GM23338 (cell line): ENCODE results near the gene SLC39A11.

Source experiments
- CREB1 ChIP-seq: fragments of 250-450 bp; sonication (Bioruptor Pico); IDR thresholded peaks from 2 replicates; pipeline ENCODE4 v1.5.0; 2020; ENCODE audit warnings: low read depth, mild to moderate bottlenecking, moderate library complexity
- CTCF ChIP-seq, 2 experiments: fragments of 200-600 bp in 1 of 2; sonication (generic) in 1 of 2; conservative IDR thresholded peaks; 2 replicates each; pipeline versions ENCODE4 v1.5.1 to v1.6.1; 2016 to 2017; ENCODE audit warnings: antibody characterized with exemption in 2 of 2, low read depth in 2 of 2, mild to moderate bottlenecking in 2 of 2, moderate library complexity in 1 of 2
- ETS1 ChIP-seq: IDR thresholded peaks from 2 replicates; pipeline ENCODE4 v1.6.1; 2016; ENCODE audit warnings: antibody characterized with exemption
- EZH2 ChIP-seq: fragments of 200-600 bp; sonication (generic); IDR thresholded peaks from one replicate; pipeline ENCODE4 v1.8.0; 2017; ENCODE audit warnings: antibody characterized with exemption, mild to moderate bottlenecking, low read depth; ENCODE audit not compliant: unreplicated experiment
- EZH2phosphoT487 ChIP-seq: fragments of 200-600 bp; sonication (generic); IDR thresholded peaks from one replicate; pipeline ENCODE4 v1.8.1; 2018; ENCODE audit warnings: antibody characterized with exemption; ENCODE audit not compliant: unreplicated experiment
- NANOG ChIP-seq: IDR thresholded peaks from 2 replicates; pipeline ENCODE4 v1.6.1; 2016; ENCODE audit warnings: antibody characterized with exemption, borderline replicate concordance
- POLR2AphosphoS5 ChIP-seq: IDR thresholded peaks from 2 replicates; pipeline ENCODE4 v1.6.1; 2016; ENCODE audit warnings: antibody characterized with exemption, low read depth
- REST ChIP-seq: IDR thresholded peaks from one replicate; pipeline ENCODE4 v1.6.1; 2018; ENCODE audit warnings: antibody characterized with exemption; ENCODE audit not compliant: unreplicated experiment
- ZNF331 ChIP-seq: fragments of 250-450 bp; sonication (Bioruptor Pico); IDR thresholded peaks from 2 replicates; pipeline ENCODE4 v1.5.0; 2020; ENCODE audit warnings: low read depth, mild to moderate bottlenecking, moderate library complexity

GRCh38 chr17:73096211-73096610 is 3.7 kb upstream of the SLC39A11 start:
- TF ChIP-seq CTCF (conservative IDR thresholded peaks at IDR 0.05; ENCODE audit: low read depth in 2 of 2) (no peak), EZH2phosphoT487 (no peak), POLR2AphosphoS5 (no peak), EZH2 (no peak), CREB1 (CRISPR knock-in tag) (no peak), ETS1 (no peak), REST (no peak), ZNF331 (no peak), NANOG (no peak)
